ENCODE results near the gene TLK2.

DNA sequence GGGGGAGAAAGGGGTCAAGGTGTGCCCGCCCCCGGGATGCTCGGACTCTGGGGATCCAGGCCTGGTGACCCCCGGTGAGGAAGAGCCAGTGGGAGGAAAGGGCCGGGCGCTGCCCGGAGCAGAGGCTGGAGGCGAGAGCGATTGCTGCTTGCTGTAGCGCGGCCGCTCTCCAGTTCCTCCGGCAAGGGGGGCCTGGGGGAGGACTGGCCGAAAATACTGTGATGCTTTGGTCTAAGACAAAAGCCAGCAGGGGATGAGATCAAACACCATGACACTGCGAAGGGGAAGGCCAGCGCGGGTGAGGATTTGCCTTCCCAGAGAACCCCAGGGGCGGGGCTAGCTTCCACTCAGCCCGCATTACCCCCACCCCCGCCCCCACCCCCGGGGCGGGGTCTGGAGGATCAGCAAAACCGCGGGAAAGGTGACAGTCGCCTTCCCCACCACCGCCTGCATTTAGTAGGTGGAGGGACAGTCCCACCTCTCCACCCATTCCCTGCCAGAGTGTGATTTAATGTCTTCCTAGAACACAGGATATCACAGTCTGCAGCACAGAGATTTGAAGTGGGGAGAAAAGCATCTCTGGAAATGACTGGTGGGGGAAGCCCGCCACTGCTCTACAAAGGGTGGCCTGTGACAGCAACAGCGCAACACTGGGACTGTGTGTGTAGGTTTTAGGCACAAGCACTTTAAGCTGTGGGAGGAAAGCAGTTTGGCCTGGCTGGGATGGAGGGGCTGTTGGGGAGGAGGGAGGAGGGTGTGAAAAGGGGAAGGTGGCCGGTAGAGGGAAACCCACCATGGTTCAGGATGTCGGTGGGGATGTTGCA, 174.6 kb downstream of the TLK2 start:
- no peak for TF ChIP-seq CTCF (IDR thresholded peaks at IDR 0.05)
- TF ChIP-seq ZFX (IDR thresholded peaks at IDR 0.05; ENCODE audit: borderline replicate concordance), result no peak
